Measurements from ENCODE around the gene OCLN.
A peak's percentile ranks its signal among the peaks of the same experiment; 100 is the strongest.
"Not testable (repeated sequence)": the region's sequence is repeated elsewhere in the genome, so short reads cannot be mapped to it uniquely, and the experiment has no call there.

Gene OCLN, protein sequence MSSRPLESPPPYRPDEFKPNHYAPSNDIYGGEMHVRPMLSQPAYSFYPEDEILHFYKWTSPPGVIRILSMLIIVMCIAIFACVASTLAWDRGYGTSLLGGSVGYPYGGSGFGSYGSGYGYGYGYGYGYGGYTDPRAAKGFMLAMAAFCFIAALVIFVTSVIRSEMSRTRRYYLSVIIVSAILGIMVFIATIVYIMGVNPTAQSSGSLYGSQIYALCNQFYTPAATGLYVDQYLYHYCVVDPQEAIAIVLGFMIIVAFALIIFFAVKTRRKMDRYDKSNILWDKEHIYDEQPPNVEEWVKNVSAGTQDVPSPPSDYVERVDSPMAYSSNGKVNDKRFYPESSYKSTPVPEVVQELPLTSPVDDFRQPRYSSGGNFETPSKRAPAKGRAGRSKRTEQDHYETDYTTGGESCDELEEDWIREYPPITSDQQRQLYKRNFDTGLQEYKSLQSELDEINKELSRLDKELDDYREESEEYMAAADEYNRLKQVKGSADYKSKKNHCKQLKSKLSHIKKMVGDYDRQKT

GRCh38 chr5:69492391-69492922 lies at the start of gene OCLN:
OCLN (plus strand) TSS chr5:69492790; CDS start chr5:69504245, 11,455 bp downstream.
- peaks cover 23% of the 10 kb centered on the region for H3K4me1 Mint-ChIP-seq
- H3K9me3 Mint-ChIP-seq: no peaks in the 10 kb centered on the region
- ATAC-seq: peak; percentile 59
- peak within 1 kb of the TSS; percentile 77 for H3K4me3 Mint-ChIP-seq
- H3K36me3 Mint-ChIP-seq: no peaks in the 10 kb centered on the region
- H3K27me3 Mint-ChIP-seq: peaks cover 63% of the 10 kb centered on the region
- no peak within 1 kb of the TSS for H3K27ac Mint-ChIP-seq

- H3K36me3 Mint-ChIP-seq: no peaks in the 10 kb centered on the region
- no peak for ATAC-seq
- no peak overlapping the region for H3K4me3 Mint-ChIP-seq
- peaks cover 3% of the 10 kb centered on the region for H3K9me3 Mint-ChIP-seq
- H3K4me1 Mint-ChIP-seq: no peaks in the 10 kb centered on the region
- H3K27ac Mint-ChIP-seq: no peak overlapping the region
- no peaks in the 10 kb centered on the region for H3K27me3 Mint-ChIP-seq
Measured at GRCh38 chr5:69444127-69444754, 48.3 kb upstream of the OCLN start.

GRCh38 chr5:69449511-69449910 lies 43.1 kb upstream of the OCLN start:
- peaks cover 3% of the 10 kb centered on the region for H3K9me3 Mint-ChIP-seq
- H3K4me3 Mint-ChIP-seq: no peak overlapping the region
- no peaks in the 10 kb centered on the region for H3K4me1 Mint-ChIP-seq
- H3K27ac Mint-ChIP-seq: no peak overlapping the region
- no peak for ATAC-seq
- H3K36me3 Mint-ChIP-seq: no peaks in the 10 kb centered on the region
- no peaks in the 10 kb centered on the region for H3K27me3 Mint-ChIP-seq

DNA sequence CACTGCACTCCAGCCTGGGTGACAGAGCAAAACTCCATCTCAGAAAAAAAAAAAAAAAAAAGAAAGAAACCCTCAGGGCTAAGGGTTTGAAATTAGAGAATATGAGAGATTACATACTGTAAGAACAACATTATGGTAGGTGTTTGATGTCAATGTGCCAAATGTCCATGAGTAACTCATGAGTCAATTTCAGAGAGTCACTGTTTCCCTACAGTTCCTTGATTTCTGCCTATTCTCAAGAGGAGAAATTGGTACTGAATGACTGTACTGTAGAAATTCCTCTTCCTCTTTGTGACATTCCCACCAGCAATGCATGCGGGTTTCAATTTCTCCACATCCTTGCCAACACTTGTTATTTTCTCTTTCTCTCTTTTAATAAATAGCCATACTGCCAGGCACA lies 42.5 kb upstream of the OCLN start:
- Mint-ChIP-seq H3K36me3 (no peaks in the 10 kb centered on the region), H3K27ac (no peak overlapping the region), H3K27me3 (no peaks in the 10 kb centered on the region), H3K9me3 (peaks cover 3% of the 10 kb centered on the region), H3K4me1 (no peaks in the 10 kb centered on the region), H3K4me3 (no peak overlapping the region)
- ATAC-seq: no peak

DNA sequence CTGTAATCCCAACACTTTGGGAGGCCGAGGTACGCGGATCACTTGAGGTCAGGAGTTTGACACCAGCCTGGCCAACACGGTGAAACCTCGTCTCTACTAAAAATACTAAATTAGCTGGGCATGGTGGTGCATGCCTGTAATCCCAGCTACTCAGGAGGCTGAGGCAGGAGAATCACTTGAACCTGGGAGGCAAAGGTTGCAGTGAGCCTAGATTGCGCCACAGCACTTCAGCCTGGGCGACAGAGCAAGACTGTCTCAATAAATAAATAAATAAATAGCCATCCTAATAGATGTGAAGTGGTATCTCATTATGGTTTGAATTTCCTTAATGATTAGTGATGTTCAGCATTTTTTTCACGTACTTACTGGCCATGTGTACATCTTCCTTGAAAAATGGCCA lies 42.1 kb upstream of the OCLN start:
- H3K9me3 Mint-ChIP-seq, H3K27me3 Mint-ChIP-seq, H3K36me3 Mint-ChIP-seq, ATAC-seq, H3K27ac Mint-ChIP-seq, H3K4me1 Mint-ChIP-seq, H3K4me3 Mint-ChIP-seq: not testable (repeated sequence)

- H3K27ac Mint-ChIP-seq: no peak overlapping the region
Measured at GRCh38 chr5:69451941-69452647, 40.5 kb upstream of the OCLN start.

DNA sequence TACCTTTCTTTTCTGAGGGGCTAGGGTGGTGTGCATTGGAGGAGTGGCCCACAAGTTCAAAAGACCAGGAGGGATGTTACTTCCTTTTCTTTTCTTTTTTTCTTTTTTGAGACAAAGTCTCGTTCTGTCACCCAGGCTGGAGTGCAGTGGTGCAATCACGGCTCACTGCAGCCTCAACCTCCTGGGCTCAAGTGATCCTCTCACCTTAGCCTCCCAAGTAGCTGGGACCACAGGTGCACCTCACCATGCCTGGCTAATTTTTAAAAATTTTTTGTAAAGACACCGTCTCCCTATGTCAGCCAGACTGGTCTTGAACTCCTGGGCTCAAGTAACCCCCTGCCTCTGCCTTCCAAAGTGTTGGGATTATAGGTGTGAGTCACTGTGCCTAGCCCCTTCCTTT lies 39.1 kb upstream of the OCLN start:
- ATAC-seq, H3K4me1 Mint-ChIP-seq, H3K27ac Mint-ChIP-seq, H3K9me3 Mint-ChIP-seq, H3K27me3 Mint-ChIP-seq, H3K4me3 Mint-ChIP-seq, H3K36me3 Mint-ChIP-seq: not testable (repeated sequence)

More at GRCh38 chr5:69451941-69452647, 40.5 kb upstream of the OCLN start:
- no peaks in the 10 kb centered on the region for H3K27me3 Mint-ChIP-seq
- H3K36me3 Mint-ChIP-seq: no peaks in the 10 kb centered on the region
- no peak overlapping the region for H3K4me3 Mint-ChIP-seq
- H3K9me3 Mint-ChIP-seq: peaks cover 6% of the 10 kb centered on the region
- no peaks in the 10 kb centered on the region for H3K4me1 Mint-ChIP-seq
- no peak for ATAC-seq

DNA sequence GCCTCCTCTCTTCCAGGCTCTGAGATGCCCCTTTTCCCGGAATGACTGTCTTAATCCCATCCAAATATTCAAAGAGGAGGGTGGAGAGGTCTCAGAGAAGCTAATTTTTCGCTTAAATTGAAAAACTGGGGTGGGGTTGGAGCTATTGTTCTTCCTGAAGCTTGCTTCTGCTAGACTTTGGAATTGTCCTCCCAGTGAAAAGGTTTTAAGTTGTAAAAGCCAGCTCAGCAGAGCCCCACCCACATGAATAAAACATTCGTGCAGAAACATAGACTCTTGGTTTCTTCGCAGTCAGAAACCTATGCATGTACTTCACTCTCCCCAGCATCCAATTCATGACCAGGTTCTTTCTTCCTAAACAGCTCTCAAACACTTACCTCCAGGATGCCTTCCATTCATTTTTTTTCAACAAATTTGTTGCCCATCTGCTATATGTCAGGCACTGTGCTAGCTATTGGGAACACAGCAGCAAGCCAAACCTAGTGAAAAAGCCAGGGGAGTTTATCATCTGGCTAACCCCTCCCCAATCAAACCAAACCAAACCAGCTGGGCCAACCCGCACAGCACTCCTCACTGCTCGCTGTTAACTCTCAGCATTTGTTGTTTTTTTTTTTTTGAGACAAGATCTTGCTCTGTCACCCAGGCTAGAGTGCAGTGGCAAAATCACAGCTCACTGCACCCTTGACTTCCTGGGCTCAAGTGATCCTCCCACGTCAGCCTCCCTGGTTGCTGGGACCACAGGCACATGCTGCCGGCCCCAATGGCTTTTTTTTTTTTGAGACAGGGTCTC lies 37.9 kb upstream of the OCLN start:
- Mint-ChIP-seq H3K27ac (no peak overlapping the region), H3K27me3 (no peaks in the 10 kb centered on the region), H3K4me1 (no peaks in the 10 kb centered on the region), H3K4me3 (no peak overlapping the region), H3K9me3 (peaks cover 3% of the 10 kb centered on the region), H3K36me3 (no peaks in the 10 kb centered on the region)
- ATAC-seq: no peak

DNA sequence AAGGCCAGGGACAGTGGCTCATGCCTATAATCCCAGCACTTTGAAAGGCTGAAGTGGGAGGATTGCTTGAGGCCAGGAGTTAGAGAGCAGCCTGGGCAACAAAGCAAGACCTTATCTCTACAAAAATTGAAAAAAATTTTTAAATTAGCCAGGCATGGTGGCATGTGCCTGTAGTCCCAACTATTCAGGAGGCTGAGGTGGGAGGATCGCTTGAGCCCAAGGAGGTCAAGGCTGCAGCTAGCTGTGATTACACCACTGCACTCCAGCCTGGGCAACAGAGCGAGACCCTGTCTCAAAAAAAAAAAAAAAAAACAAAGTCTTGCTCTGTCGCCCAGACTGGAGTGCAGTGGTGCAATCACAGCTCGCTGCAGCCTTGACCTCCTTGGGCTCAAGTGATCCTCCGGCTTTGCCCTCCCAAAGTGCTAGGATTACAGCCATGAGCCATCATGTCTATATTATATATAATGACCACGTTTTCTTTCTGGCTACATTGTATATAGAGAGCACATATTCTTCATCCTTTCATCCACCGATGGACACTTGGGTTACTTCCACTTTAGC lies 37.1 kb upstream of the OCLN start:
- H3K27ac Mint-ChIP-seq, H3K36me3 Mint-ChIP-seq, H3K9me3 Mint-ChIP-seq, H3K4me3 Mint-ChIP-seq, H3K27me3 Mint-ChIP-seq, H3K4me1 Mint-ChIP-seq, ATAC-seq: not testable (repeated sequence)

DNA sequence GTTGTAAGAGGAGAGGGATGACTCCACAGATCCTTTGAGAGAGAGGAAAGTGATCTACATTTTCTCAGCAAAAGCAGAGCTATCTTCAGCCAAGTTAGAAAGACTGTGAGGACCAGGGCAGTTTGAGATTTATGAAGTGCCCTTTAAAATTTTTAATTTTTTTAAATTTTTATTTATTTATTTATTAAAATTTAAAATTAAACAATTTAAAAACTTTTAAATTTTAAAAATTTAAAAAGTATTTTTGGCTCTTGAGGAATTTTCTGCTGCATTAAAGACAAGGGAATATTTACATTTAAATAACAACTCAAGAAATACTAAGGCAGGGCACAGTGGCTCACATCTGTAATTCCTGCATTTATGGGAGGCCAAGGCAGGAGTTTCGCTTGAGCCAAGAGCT lies 30.4 kb upstream of the OCLN start:
- no peak for ATAC-seq
- H3K4me3 Mint-ChIP-seq: no peak overlapping the region
- H3K27ac Mint-ChIP-seq: no peak overlapping the region
- no peaks in the 10 kb centered on the region for H3K27me3 Mint-ChIP-seq
- no peaks in the 10 kb centered on the region for H3K9me3 Mint-ChIP-seq
- no peaks in the 10 kb centered on the region for H3K4me1 Mint-ChIP-seq
- no peaks in the 10 kb centered on the region for H3K36me3 Mint-ChIP-seq

DNA sequence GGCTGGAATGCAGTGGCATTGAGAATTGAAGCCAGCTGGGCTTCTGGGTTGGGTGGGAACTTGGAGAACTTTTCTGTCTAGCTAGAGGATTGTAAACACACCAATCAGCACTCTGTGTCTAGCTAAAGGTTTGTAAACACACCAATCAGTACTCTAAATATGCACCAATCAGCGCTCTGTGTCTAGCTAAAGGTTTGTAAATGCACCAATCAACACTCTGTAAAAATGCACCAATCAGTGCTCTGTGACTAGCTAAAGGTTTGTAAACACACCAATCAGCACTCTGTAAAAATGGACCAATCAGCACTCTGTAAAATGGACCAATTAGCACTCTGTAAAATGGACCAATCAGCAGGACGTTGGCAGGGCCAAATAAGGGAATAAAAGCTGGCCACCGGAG lies 26.2 kb upstream of the OCLN start:
- not testable (repeated sequence) for H3K27ac Mint-ChIP-seq, H3K27me3 Mint-ChIP-seq, H3K4me3 Mint-ChIP-seq, H3K36me3 Mint-ChIP-seq, H3K9me3 Mint-ChIP-seq, ATAC-seq
- H3K4me1 Mint-ChIP-seq: peaks cover 11% of the 10 kb centered on the region

GRCh38 chr5:69467442-69468225 lies 25.0 kb upstream of the OCLN start:
- peak; percentile 92 for ATAC-seq
- H3K36me3 Mint-ChIP-seq: no peaks in the 10 kb centered on the region
- H3K4me1 Mint-ChIP-seq: peaks cover 11% of the 10 kb centered on the region
- peaks cover 6% of the 10 kb centered on the region for H3K9me3 Mint-ChIP-seq
- H3K27ac Mint-ChIP-seq: peak overlapping the region; percentile 1
- H3K4me3 Mint-ChIP-seq: no peak overlapping the region
- no peaks in the 10 kb centered on the region for H3K27me3 Mint-ChIP-seq

DNA sequence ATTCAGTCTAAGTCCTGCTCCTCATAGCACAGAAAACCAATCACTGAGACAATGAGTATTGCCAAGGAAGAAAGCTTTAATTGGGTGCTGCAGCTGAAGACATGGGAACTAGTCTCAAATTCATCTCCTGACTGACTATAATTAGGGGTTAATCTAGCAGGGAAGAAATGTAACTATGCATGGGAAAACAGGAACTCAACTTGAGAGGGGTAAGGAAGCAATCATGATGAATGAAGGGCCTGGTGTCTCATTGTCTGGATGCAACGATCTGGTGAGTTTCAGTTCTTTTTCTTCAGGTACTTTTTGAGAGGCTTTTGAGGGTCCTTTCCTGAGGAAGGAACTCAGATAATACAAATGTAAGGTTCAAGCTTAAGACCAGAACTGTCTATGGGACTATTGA lies 24.0 kb upstream of the OCLN start:
- H3K4me3 Mint-ChIP-seq: no peak overlapping the region
- no peaks in the 10 kb centered on the region for H3K27me3 Mint-ChIP-seq
- peaks cover 11% of the 10 kb centered on the region for H3K4me1 Mint-ChIP-seq
- ATAC-seq: no peak
- H3K36me3 Mint-ChIP-seq: no peaks in the 10 kb centered on the region
- peaks cover 6% of the 10 kb centered on the region for H3K9me3 Mint-ChIP-seq
- H3K27ac Mint-ChIP-seq: peak overlapping the region; percentile 1

GRCh38 chr5:69471516-69471915 lies 21.1 kb upstream of the OCLN start:
- not testable (repeated sequence) for ATAC-seq, H3K27ac Mint-ChIP-seq, H3K36me3 Mint-ChIP-seq, H3K27me3 Mint-ChIP-seq, H3K9me3 Mint-ChIP-seq, H3K4me3 Mint-ChIP-seq
- H3K4me1 Mint-ChIP-seq: peaks cover 11% of the 10 kb centered on the region

All from stimulated activated memory B cell treated with anti-CD40 and anti-IgM and Interleukin-4, amounts not matched to agents 10 μg/mL and 1 μg/mL and 100 μg/mL, for 72 hours (primary cell).